Measurements from ENCODE around the gene ACLY. TPM values are rescaled to one million over a fixed set of nuclear protein-coding genes. Genes with fewer than 3 reads are reported as not detected.
"Not testable (repeated sequence)": the region's sequence is repeated elsewhere in the genome, so short reads cannot be mapped to it uniquely, and the experiment has no call there.

Gene ACLY
- polyA plus RNA-seq, 1 donor (not counting 4 experiments of a cell fraction or from before 2014, with no cell fraction given): 363 TPM

GRCh38 chr17:41935641-41936040, 16.9 kb upstream of the ACLY start:
- DNase-seq (ENCODE audit: low read depth, low spot score): no peak
- Histone ChIP-seq H3K9me1 (ENCODE audit: control insufficient read depth, extremely low read depth, insufficient read depth, low read length) (no peaks in the 10 kb centered on the region), H3K9me3 (ENCODE audit: control insufficient read depth, low read depth, low read length) (no peaks in the 10 kb centered on the region), H3K9ac (ENCODE audit: control insufficient read depth, extremely low read depth, insufficient read depth, low read length) (no peak overlapping the region), H3K79me2 (ENCODE audit: control insufficient read depth, insufficient read depth, low read length) (no peaks in the 10 kb centered on the region), H2AFZ (ENCODE audit: control insufficient read depth, low read length) (no peak overlapping the region), H4K20me1 (ENCODE audit: control insufficient read depth, extremely low read depth, insufficient read depth, low read length) (no peaks in the 10 kb centered on the region), H3K36me3 (ENCODE audit: control insufficient read depth in 2 of 2, extremely low read depth in 1 of 2, insufficient read depth in 2 of 2, low read length in 2 of 2) (no peaks in the 10 kb centered on the region), H3K4me3 (ENCODE audit: control insufficient read depth in 2 of 3, extremely low read depth in 1 of 3, insufficient read depth in 2 of 3, low read depth in 1 of 3, low read length in 3 of 3) (no peak overlapping the region), H3K4me1 (ENCODE audit: control insufficient read depth, extremely low read depth, insufficient read depth, low read length) (no peaks in the 10 kb centered on the region), H3K27me3 (ENCODE audit: control insufficient read depth, extremely low read depth, insufficient read depth, low read length) (peaks cover 3% of the 10 kb centered on the region), H3K4me2 (ENCODE audit: control insufficient read depth, extremely low read depth, insufficient read depth, low read depth, low read length) (no peak overlapping the region), H3K27ac (ENCODE audit: control insufficient read depth, insufficient read depth, low read length) (no peak overlapping the region)
- no peak for FAIRE-seq
- TF ChIP-seq CTCF (optimal IDR thresholded peaks at IDR 0.05 in 1 of 3, IDR thresholded peaks at IDR 0.05 in 1 of 3, conservative IDR thresholded peaks at IDR 0.05 in 1 of 3; ENCODE audit: extremely low read depth in 1 of 3, insufficient read depth in 2 of 3, low read length in 3 of 3): no peak
- TF ChIP-seq EZH2 (IDR thresholded peaks at IDR 0.05; ENCODE audit: low read length): no peak
- dilution Hi-C loops (cut with MboI; ENCODE audit: extremely low pct_ligation_motif_present, low sequenced_read_pairs): no loop called here

- TF ChIP-seq EZH2 (IDR thresholded peaks at IDR 0.05; ENCODE audit: low read length) (no peak), CTCF (optimal IDR thresholded peaks at IDR 0.05 in 1 of 3, IDR thresholded peaks at IDR 0.05 in 1 of 3, conservative IDR thresholded peaks at IDR 0.05 in 1 of 3; ENCODE audit: extremely low read depth in 1 of 3, insufficient read depth in 2 of 3, low read length in 3 of 3) (no peak)
- Histone ChIP-seq H2AFZ (ENCODE audit: control insufficient read depth, low read length) (no peak overlapping the region), H3K79me2 (ENCODE audit: control insufficient read depth, insufficient read depth, low read length) (no peaks in the 10 kb centered on the region), H3K9me1 (ENCODE audit: control insufficient read depth, extremely low read depth, insufficient read depth, low read length) (no peaks in the 10 kb centered on the region), H3K36me3 (ENCODE audit: control insufficient read depth in 2 of 2, extremely low read depth in 1 of 2, insufficient read depth in 2 of 2, low read length in 2 of 2) (no peaks in the 10 kb centered on the region), H3K4me3 (ENCODE audit: control insufficient read depth in 2 of 3, extremely low read depth in 1 of 3, insufficient read depth in 2 of 3, low read depth in 1 of 3, low read length in 3 of 3) (no peak overlapping the region), H3K27ac (ENCODE audit: control insufficient read depth, insufficient read depth, low read length) (no peak overlapping the region), H3K27me3 (ENCODE audit: control insufficient read depth, extremely low read depth, insufficient read depth, low read length) (no peaks in the 10 kb centered on the region), H3K9me3 (ENCODE audit: control insufficient read depth, low read depth, low read length) (no peaks in the 10 kb centered on the region), H4K20me1 (ENCODE audit: control insufficient read depth, extremely low read depth, insufficient read depth, low read length) (no peaks in the 10 kb centered on the region), H3K4me2 (ENCODE audit: control insufficient read depth, extremely low read depth, insufficient read depth, low read depth, low read length) (no peak overlapping the region), H3K4me1 (ENCODE audit: control insufficient read depth, extremely low read depth, insufficient read depth, low read length) (peaks cover 9% of the 10 kb centered on the region), H3K9ac (ENCODE audit: control insufficient read depth, extremely low read depth, insufficient read depth, low read length) (no peak overlapping the region)
- dilution Hi-C loops (cut with MboI; ENCODE audit: extremely low pct_ligation_motif_present, low sequenced_read_pairs): no loop called here
- FAIRE-seq (no peak), DNase-seq (ENCODE audit: low read depth, low spot score) (no peak)
These were observed 14.2 kb upstream of the ACLY start for GRCh38 chr17:41932816-41933389.

GRCh38 chr17:41931715-41932114, 13.0 kb upstream of the ACLY start:
- H3K9me3 ChIP-seq (ENCODE audit: control insufficient read depth, low read depth, low read length); H3K4me3 ChIP-seq (ENCODE audit: control insufficient read depth in 2 of 3, extremely low read depth in 1 of 3, insufficient read depth in 2 of 3, low read depth in 1 of 3, low read length in 3 of 3); DNase-seq (ENCODE audit: low read depth, low spot score); H3K27me3 ChIP-seq (ENCODE audit: control insufficient read depth, extremely low read depth, insufficient read depth, low read length); H3K9ac ChIP-seq (ENCODE audit: control insufficient read depth, extremely low read depth, insufficient read depth, low read length); H3K36me3 ChIP-seq (ENCODE audit: control insufficient read depth in 2 of 2, extremely low read depth in 1 of 2, insufficient read depth in 2 of 2, low read length in 2 of 2); FAIRE-seq; H2AFZ ChIP-seq (ENCODE audit: control insufficient read depth, low read length); H3K9me1 ChIP-seq (ENCODE audit: control insufficient read depth, extremely low read depth, insufficient read depth, low read length); H4K20me1 ChIP-seq (ENCODE audit: control insufficient read depth, extremely low read depth, insufficient read depth, low read length); dilution Hi-C loops (cut with MboI; ENCODE audit: extremely low pct_ligation_motif_present, low sequenced_read_pairs); H3K4me2 ChIP-seq (ENCODE audit: control insufficient read depth, extremely low read depth, insufficient read depth, low read depth, low read length); H3K4me1 ChIP-seq (ENCODE audit: control insufficient read depth, extremely low read depth, insufficient read depth, low read length); H3K27ac ChIP-seq (ENCODE audit: control insufficient read depth, insufficient read depth, low read length); H3K79me2 ChIP-seq (ENCODE audit: control insufficient read depth, insufficient read depth, low read length): not testable (repeated sequence)

GRCh38 chr17:41930833-41931156, 12.0 kb upstream of the ACLY start:
- H3K9ac ChIP-seq (ENCODE audit: control insufficient read depth, extremely low read depth, insufficient read depth, low read length): peak overlapping the region; percentile 67
- H3K27me3 ChIP-seq (ENCODE audit: control insufficient read depth, extremely low read depth, insufficient read depth, low read length); H3K79me2 ChIP-seq (ENCODE audit: control insufficient read depth, insufficient read depth, low read length); DNase-seq (ENCODE audit: low read depth, low spot score); FAIRE-seq; H3K9me3 ChIP-seq (ENCODE audit: control insufficient read depth, low read depth, low read length); H3K4me1 ChIP-seq (ENCODE audit: control insufficient read depth, extremely low read depth, insufficient read depth, low read length); H3K9me1 ChIP-seq (ENCODE audit: control insufficient read depth, extremely low read depth, insufficient read depth, low read length); H3K36me3 ChIP-seq (ENCODE audit: control insufficient read depth in 2 of 2, extremely low read depth in 1 of 2, insufficient read depth in 2 of 2, low read length in 2 of 2); H4K20me1 ChIP-seq (ENCODE audit: control insufficient read depth, extremely low read depth, insufficient read depth, low read length); dilution Hi-C loops (cut with MboI; ENCODE audit: extremely low pct_ligation_motif_present, low sequenced_read_pairs): not testable (repeated sequence)
- H3K4me3 ChIP-seq (ENCODE audit: control insufficient read depth in 2 of 3, extremely low read depth in 1 of 3, insufficient read depth in 2 of 3, low read depth in 1 of 3, low read length in 3 of 3): peak overlapping the region; percentile 53 to 88 (median 78)
- H3K27ac ChIP-seq (ENCODE audit: control insufficient read depth, insufficient read depth, low read length): peak overlapping the region; percentile 72
- peak overlapping the region; percentile 98 for H2AFZ ChIP-seq (ENCODE audit: control insufficient read depth, low read length)
- H3K4me2 ChIP-seq (ENCODE audit: control insufficient read depth, extremely low read depth, insufficient read depth, low read depth, low read length): peak overlapping the region; percentile 95
